GM23338 (cell line): ENCODE results near the gene PIK3R5. TPM values are rescaled to one million over a fixed set of nuclear protein-coding genes. Genes with fewer than 3 reads are reported as not detected.

ENCODE experiments used
- ATAC-seq: fragments of 200-7000 bp; cut with Tn5 transposase; 3 replicates; pipeline ENCODE4 v1.9.1; 2020
- DNase-seq: peaks from one replicate; pipeline ENCODE4 v3.0.0-alpha.2; 2015; ENCODE audit warnings: low spot score
- H2AFZ ChIP-seq: fragments of 200-600 bp; sonication (generic); 2 replicates; pipeline ENCODE4 v1.8.0; 2016; ENCODE audit warnings: antibody characterized with exemption, mild to moderate bottlenecking, moderate library complexity
- H3F3A ChIP-seq: fragments of 200-600 bp; sonication (generic); replicated peaks from 2 replicates; pipeline ENCODE4 v1.8.0; 2017; ENCODE audit warnings: antibody characterized with exemption, mixed run types, low read depth
- H3K27ac ChIP-seq: fragments of 200-600 bp; sonication (generic); 2 replicates; pipeline ENCODE4 v1.6.1; 2016; ENCODE audit warnings: low read depth
- H3K27me3 ChIP-seq: fragments of 200-600 bp; sonication (generic); 2 replicates; pipeline ENCODE4 v1.8.0; 2016; ENCODE audit warnings: mild to moderate bottlenecking, mixed run types, moderate library complexity; ENCODE audit not compliant: insufficient read depth
- H3K36me3 ChIP-seq: fragments of 200-600 bp; sonication (generic); 2 replicates; pipeline ENCODE4 v1.8.0; 2016; ENCODE audit warnings: mild to moderate bottlenecking; ENCODE audit not compliant: insufficient read depth
- H3K4me1 ChIP-seq: fragments of 200-600 bp; sonication (generic); 2 replicates; pipeline ENCODE4 v1.8.0; 2016; ENCODE audit warnings: mild to moderate bottlenecking, moderate library complexity; ENCODE audit not compliant: insufficient read depth
- H3K4me2 ChIP-seq: fragments of 200-600 bp; sonication (generic); 2 replicates; pipeline ENCODE4 v1.7.1; 2017; ENCODE audit warnings: mixed run types
- H3K4me3 ChIP-seq: fragments of 200-600 bp; sonication (generic); 2 replicates; pipeline ENCODE4 v1.6.1; 2016; ENCODE audit warnings: mixed run types
- H3K79me2 ChIP-seq: fragments of 200-600 bp; sonication (generic); replicated peaks from 2 replicates; pipeline ENCODE4 v1.8.0; 2017; ENCODE audit warnings: mild to moderate bottlenecking; ENCODE audit not compliant: insufficient read depth
- H3K9me2 ChIP-seq: fragments of 200-600 bp; sonication (generic); 2 replicates; pipeline ENCODE4 v1.8.0; 2017; ENCODE audit not compliant: insufficient read depth
- H4K20me1 ChIP-seq: fragments of 200-600 bp; sonication (generic); replicated peaks from 2 replicates; pipeline ENCODE4 v1.8.0; 2017; ENCODE audit warnings: mild to moderate bottlenecking; ENCODE audit not compliant: insufficient read depth
- H3K27ac Mint-ChIP-seq: 2 replicates; pipeline ENCODE4 v1.8.0; 2020; ENCODE audit warnings: inconsistent platforms, mild to moderate bottlenecking, moderate library complexity, mixed read lengths
- H3K27me3 Mint-ChIP-seq: 3 replicates; pipeline ENCODE4 v1.8.0; 2022; ENCODE audit warnings: low read depth, mild to moderate bottlenecking, moderate library complexity, mixed read lengths, inconsistent platforms; ENCODE audit not compliant: insufficient read depth, poor library complexity
- H3K36me3 Mint-ChIP-seq: 3 replicates; pipeline ENCODE4 v1.8.0; 2021; ENCODE audit warnings: low read depth, mild to moderate bottlenecking, inconsistent platforms, moderate library complexity, mixed read lengths
- H3K4me1 Mint-ChIP-seq: 3 replicates; pipeline ENCODE4 v1.8.0; 2020; ENCODE audit warnings: mild to moderate bottlenecking, inconsistent platforms, mixed read lengths
- H3K4me3 Mint-ChIP-seq: 3 replicates; pipeline ENCODE4 v1.8.0; 2021; ENCODE audit warnings: moderate library complexity, mild to moderate bottlenecking, inconsistent platforms, mixed read lengths
- H3K9me3 Mint-ChIP-seq: 3 replicates; pipeline ENCODE4 v1.8.0; 2020; ENCODE audit warnings: moderate library complexity, mild to moderate bottlenecking, inconsistent platforms, mixed read lengths
- CREB1 ChIP-seq: fragments of 250-450 bp; sonication (Bioruptor Pico); IDR thresholded peaks from 2 replicates; pipeline ENCODE4 v1.5.0; 2020; ENCODE audit warnings: low read depth, mild to moderate bottlenecking, moderate library complexity
- EZH2 ChIP-seq: fragments of 200-600 bp; sonication (generic); IDR thresholded peaks from one replicate; pipeline ENCODE4 v1.8.0; 2017; ENCODE audit warnings: antibody characterized with exemption, mild to moderate bottlenecking, low read depth; ENCODE audit not compliant: unreplicated experiment
- EZH2phosphoT487 ChIP-seq: fragments of 200-600 bp; sonication (generic); IDR thresholded peaks from one replicate; pipeline ENCODE4 v1.8.1; 2018; ENCODE audit warnings: antibody characterized with exemption; ENCODE audit not compliant: unreplicated experiment
- JUNB ChIP-seq: IDR thresholded peaks from one replicate; pipeline ENCODE4 v1.6.1; 2016; ENCODE audit warnings: antibody characterized with exemption; ENCODE audit not compliant: unreplicated experiment
- NANOG ChIP-seq: IDR thresholded peaks from 2 replicates; pipeline ENCODE4 v1.6.1; 2016; ENCODE audit warnings: antibody characterized with exemption, borderline replicate concordance
- POLR2AphosphoS5 ChIP-seq: IDR thresholded peaks from 2 replicates; pipeline ENCODE4 v1.6.1; 2016; ENCODE audit warnings: antibody characterized with exemption, low read depth
- STAT1 ChIP-seq: IDR thresholded peaks from one replicate; pipeline ENCODE4 v1.6.1; 2016; ENCODE audit warnings: antibody characterized with exemption; ENCODE audit not compliant: unreplicated experiment
- ZNF114 ChIP-seq: fragments of 250-450 bp; sonication (Bioruptor Pico); IDR thresholded peaks from 2 replicates; pipeline ENCODE4 v1.5.0; 2020; ENCODE audit warnings: mild to moderate bottlenecking, moderate library complexity
- ZNF331 ChIP-seq: fragments of 250-450 bp; sonication (Bioruptor Pico); IDR thresholded peaks from 2 replicates; pipeline ENCODE4 v1.5.0; 2020; ENCODE audit warnings: low read depth, mild to moderate bottlenecking, moderate library complexity
- polyA plus RNA-seq: library from polyadenylated mRNA; unstranded; fragments of >200 nt; fragmentation: Nextera tagmentation; extraction: Ambion mirVana; gene quantifications from 2 replicates; pipeline ENCODE4 v1.2.1, GENCODE V29; 2016
- total RNA-seq: library from RNA; depleted of rRNA; stranded (reverse); fragments of >200 nt; shearing (Covaris generic); gene quantifications from 2 replicates; pipeline ENCODE4 v1.2.3, GENCODE V29; 2014
- TF ChIP-seq, protein P1 (sequence below), 2 experiments: fragments of 200-600 bp in 1 of 2; sonication (generic) in 1 of 2; conservative IDR thresholded peaks; 2 replicates each; pipeline versions ENCODE4 v1.5.1 to v1.6.1; 2016 to 2017; ENCODE audit warnings: antibody characterized with exemption in 2 of 2, low read depth in 2 of 2, mild to moderate bottlenecking in 2 of 2, moderate library complexity in 1 of 2
- TF ChIP-seq, protein P2 (sequence below): fragments of 250-450 bp; sonication (Bioruptor Pico); IDR thresholded peaks from 2 replicates; pipeline ENCODE4 v1.5.0; 2020; ENCODE audit warnings: mild to moderate bottlenecking, moderate library complexity
- TF ChIP-seq, protein P3 (sequence below): IDR thresholded peaks from 2 replicates; pipeline ENCODE4 v1.6.1; 2016; ENCODE audit warnings: antibody characterized with exemption
- TF ChIP-seq, protein P4 (sequence below): IDR thresholded peaks from one replicate; pipeline ENCODE4 v1.6.1; 2018; ENCODE audit warnings: antibody characterized with exemption; ENCODE audit not compliant: unreplicated experiment

PIK3R5 gene
- total and polyA plus RNA-seq, 2 experiments from 2014 or later, result 1.7 to 9.4 TPM

DNA sequence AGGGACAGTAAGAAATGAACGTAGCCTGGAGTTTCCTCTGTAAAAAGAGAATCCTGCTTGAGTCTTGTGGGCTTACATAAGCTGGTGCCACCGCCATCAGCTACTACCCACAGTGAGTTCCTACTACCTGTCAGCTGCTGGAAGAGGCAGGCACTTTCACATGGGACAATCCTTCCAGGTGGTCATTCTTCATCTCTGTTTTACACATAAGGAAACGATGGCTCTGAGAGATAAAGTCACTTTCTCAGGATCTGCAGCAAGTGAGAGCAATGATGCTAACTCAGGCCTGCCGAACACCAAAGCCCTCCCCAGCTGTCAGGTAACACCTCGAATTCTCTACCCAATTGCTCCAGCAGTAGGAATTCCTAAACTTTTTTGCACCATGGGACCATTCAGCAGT is 26.6 kb downstream of the PIK3R5 start:
- no peaks in the 10 kb centered on the region for H3K79me2 ChIP-seq
- H3K4me3 ChIP-seq, result no peak overlapping the region
- H3K27ac ChIP-seq, result no peak overlapping the region
- H3K4me3 Mint-ChIP-seq, result no peak overlapping the region
- H3K36me3 ChIP-seq, result no peaks in the 10 kb centered on the region
- H3K4me2 ChIP-seq, result no peak overlapping the region
- no peaks in the 10 kb centered on the region for H4K20me1 ChIP-seq
- H3K4me1 Mint-ChIP-seq, result peaks cover 24% of the 10 kb centered on the region
- no peaks in the 10 kb centered on the region for H3F3A ChIP-seq
- TF ChIP-seq STAT1 (no peak), ZNF331 (CRISPR knock-in tag) (no peak), EZH2 (no peak), POLR2AphosphoS5 (no peak), NANOG (no peak), ZNF114 (CRISPR knock-in tag) (no peak), EZH2phosphoT487 (no peak), CREB1 (CRISPR knock-in tag) (no peak), JUNB (no peak)
- TF ChIP-seq, protein P1, sequence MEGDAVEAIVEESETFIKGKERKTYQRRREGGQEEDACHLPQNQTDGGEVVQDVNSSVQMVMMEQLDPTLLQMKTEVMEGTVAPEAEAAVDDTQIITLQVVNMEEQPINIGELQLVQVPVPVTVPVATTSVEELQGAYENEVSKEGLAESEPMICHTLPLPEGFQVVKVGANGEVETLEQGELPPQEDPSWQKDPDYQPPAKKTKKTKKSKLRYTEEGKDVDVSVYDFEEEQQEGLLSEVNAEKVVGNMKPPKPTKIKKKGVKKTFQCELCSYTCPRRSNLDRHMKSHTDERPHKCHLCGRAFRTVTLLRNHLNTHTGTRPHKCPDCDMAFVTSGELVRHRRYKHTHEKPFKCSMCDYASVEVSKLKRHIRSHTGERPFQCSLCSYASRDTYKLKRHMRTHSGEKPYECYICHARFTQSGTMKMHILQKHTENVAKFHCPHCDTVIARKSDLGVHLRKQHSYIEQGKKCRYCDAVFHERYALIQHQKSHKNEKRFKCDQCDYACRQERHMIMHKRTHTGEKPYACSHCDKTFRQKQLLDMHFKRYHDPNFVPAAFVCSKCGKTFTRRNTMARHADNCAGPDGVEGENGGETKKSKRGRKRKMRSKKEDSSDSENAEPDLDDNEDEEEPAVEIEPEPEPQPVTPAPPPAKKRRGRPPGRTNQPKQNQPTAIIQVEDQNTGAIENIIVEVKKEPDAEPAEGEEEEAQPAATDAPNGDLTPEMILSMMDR (conservative IDR thresholded peaks at IDR 0.05; ENCODE audit: low read depth in 2 of 2), result no peak
- TF ChIP-seq, protein P2, sequence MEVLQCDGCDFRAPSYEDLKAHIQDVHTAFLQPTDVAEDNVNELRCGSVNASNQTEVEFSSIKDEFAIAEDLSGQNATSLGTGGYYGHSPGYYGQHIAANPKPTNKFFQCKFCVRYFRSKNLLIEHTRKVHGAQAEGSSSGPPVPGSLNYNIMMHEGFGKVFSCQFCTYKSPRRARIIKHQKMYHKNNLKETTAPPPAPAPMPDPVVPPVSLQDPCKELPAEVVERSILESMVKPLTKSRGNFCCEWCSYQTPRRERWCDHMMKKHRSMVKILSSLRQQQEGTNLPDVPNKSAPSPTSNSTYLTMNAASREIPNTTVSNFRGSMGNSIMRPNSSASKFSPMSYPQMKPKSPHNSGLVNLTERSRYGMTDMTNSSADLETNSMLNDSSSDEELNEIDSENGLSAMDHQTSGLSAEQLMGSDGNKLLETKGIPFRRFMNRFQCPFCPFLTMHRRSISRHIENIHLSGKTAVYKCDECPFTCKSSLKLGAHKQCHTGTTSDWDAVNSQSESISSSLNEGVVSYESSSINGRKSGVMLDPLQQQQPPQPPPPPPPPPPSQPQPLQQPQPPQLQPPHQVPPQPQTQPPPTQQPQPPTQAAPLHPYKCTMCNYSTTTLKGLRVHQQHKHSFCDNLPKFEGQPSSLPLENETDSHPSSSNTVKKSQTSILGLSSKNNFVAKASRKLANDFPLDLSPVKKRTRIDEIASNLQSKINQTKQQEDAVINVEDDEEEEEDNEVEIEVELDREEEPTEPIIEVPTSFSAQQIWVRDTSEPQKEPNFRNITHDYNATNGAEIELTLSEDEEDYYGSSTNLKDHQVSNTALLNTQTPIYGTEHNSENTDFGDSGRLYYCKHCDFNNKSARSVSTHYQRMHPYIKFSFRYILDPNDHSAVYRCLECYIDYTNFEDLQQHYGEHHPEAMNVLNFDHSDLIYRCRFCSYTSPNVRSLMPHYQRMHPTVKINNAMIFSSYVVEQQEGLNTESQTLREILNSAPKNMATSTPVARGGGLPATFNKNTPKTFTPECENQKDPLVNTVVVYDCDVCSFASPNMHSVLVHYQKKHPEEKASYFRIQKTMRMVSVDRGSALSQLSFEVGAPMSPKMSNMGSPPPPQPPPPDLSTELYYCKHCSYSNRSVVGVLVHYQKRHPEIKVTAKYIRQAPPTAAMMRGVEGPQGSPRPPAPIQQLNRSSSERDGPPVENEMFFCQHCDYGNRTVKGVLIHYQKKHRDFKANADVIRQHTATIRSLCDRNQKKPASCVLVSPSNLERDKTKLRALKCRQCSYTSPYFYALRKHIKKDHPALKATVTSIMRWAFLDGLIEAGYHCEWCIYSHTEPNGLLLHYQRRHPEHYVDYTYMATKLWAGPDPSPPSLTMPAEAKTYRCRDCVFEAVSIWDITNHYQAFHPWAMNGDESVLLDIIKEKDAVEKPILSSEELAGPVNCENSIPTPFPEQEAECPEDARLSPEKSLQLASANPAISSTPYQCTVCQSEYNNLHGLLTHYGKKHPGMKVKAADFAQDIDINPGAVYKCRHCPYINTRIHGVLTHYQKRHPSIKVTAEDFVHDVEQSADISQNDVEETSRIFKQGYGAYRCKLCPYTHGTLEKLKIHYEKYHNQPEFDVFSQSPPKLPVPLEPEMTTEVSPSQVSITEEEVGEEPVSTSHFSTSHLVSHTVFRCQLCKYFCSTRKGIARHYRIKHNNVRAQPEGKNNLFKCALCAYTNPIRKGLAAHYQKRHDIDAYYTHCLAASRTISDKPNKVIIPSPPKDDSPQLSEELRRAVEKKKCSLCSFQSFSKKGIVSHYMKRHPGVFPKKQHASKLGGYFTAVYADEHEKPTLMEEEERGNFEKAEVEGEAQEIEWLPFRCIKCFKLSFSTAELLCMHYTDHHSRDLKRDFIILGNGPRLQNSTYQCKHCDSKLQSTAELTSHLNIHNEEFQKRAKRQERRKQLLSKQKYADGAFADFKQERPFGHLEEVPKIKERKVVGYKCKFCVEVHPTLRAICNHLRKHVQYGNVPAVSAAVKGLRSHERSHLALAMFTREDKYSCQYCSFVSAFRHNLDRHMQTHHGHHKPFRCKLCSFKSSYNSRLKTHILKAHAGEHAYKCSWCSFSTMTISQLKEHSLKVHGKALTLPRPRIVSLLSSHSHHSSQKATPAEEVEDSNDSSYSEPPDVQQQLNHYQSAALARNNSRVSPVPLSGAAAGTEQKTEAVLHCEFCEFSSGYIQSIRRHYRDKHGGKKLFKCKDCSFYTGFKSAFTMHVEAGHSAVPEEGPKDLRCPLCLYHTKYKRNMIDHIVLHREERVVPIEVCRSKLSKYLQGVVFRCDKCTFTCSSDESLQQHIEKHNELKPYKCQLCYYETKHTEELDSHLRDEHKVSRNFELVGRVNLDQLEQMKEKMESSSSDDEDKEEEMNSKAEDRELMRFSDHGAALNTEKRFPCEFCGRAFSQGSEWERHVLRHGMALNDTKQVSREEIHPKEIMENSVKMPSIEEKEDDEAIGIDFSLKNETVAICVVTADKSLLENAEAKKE (CRISPR knock-in tag), result no peak
- TF ChIP-seq, protein P3, sequence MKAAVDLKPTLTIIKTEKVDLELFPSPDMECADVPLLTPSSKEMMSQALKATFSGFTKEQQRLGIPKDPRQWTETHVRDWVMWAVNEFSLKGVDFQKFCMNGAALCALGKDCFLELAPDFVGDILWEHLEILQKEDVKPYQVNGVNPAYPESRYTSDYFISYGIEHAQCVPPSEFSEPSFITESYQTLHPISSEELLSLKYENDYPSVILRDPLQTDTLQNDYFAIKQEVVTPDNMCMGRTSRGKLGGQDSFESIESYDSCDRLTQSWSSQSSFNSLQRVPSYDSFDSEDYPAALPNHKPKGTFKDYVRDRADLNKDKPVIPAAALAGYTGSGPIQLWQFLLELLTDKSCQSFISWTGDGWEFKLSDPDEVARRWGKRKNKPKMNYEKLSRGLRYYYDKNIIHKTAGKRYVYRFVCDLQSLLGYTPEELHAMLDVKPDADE, result no peak
- TF ChIP-seq, protein P4, sequence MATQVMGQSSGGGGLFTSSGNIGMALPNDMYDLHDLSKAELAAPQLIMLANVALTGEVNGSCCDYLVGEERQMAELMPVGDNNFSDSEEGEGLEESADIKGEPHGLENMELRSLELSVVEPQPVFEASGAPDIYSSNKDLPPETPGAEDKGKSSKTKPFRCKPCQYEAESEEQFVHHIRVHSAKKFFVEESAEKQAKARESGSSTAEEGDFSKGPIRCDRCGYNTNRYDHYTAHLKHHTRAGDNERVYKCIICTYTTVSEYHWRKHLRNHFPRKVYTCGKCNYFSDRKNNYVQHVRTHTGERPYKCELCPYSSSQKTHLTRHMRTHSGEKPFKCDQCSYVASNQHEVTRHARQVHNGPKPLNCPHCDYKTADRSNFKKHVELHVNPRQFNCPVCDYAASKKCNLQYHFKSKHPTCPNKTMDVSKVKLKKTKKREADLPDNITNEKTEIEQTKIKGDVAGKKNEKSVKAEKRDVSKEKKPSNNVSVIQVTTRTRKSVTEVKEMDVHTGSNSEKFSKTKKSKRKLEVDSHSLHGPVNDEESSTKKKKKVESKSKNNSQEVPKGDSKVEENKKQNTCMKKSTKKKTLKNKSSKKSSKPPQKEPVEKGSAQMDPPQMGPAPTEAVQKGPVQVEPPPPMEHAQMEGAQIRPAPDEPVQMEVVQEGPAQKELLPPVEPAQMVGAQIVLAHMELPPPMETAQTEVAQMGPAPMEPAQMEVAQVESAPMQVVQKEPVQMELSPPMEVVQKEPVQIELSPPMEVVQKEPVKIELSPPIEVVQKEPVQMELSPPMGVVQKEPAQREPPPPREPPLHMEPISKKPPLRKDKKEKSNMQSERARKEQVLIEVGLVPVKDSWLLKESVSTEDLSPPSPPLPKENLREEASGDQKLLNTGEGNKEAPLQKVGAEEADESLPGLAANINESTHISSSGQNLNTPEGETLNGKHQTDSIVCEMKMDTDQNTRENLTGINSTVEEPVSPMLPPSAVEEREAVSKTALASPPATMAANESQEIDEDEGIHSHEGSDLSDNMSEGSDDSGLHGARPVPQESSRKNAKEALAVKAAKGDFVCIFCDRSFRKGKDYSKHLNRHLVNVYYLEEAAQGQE, result no peak
- H3K27me3 ChIP-seq, result no peaks in the 10 kb centered on the region
- H3K4me1 ChIP-seq, result peaks cover 12% of the 10 kb centered on the region; the same call in 1 of the 2 replicates
- no peaks in the 10 kb centered on the region for H3K27me3 Mint-ChIP-seq
- H3K9me2 ChIP-seq, result no peaks in the 10 kb centered on the region; the same call in 1 of the 2 replicates
- peaks cover 1% of the 10 kb centered on the region; the same call in 1 of the 3 replicates for H3K36me3 Mint-ChIP-seq
- no peak for ATAC-seq
- H3K9me3 Mint-ChIP-seq, result peaks cover 3% of the 10 kb centered on the region; the same call in 2 of the 3 replicates
- DNase-seq, result no peak
- H2AFZ ChIP-seq, result no peak overlapping the region
- no peak overlapping the region for H3K27ac Mint-ChIP-seq
